ENCODE measurements around the gene ME3.
A peak's percentile ranks its signal among the peaks of the same experiment; 100 is the strongest.

Gene ME3

GRCh38 chr11:86681483-86681756, 9.0 kb upstream of the ME3 start:
- Histone ChIP-seq H3K36me3 (ENCODE audit: control insufficient read depth, insufficient read depth, low read length) (no peaks in the 10 kb centered on the region), H3K27me3 (replicated peaks; ENCODE audit: control insufficient read depth, insufficient read depth, low read length) (no peaks in the 10 kb centered on the region; the same call in 1 of the 2 replicates), H3K4me3 (replicated peaks; ENCODE audit: low read depth, low read length) (no peak overlapping the region)
- no peak for TF ChIP-seq CTCF (IDR thresholded peaks at IDR 0.05; ENCODE audit: insufficient read depth, low read length, poor library complexity, severe bottlenecking)
- DNase-seq (ENCODE audit: extremely low read depth, insufficient read length) = no peak

- H3K36me3 ChIP-seq (ENCODE audit: control insufficient read depth, insufficient read depth, low read length) = no peaks in the 10 kb centered on the region
- DNase-seq (ENCODE audit: extremely low read depth, insufficient read length) = no peak
- no peak overlapping the region for H3K4me3 ChIP-seq (replicated peaks; ENCODE audit: low read depth, low read length)
- no peaks in the 10 kb centered on the region; the same call in 1 of the 2 replicates for H3K27me3 ChIP-seq (replicated peaks; ENCODE audit: control insufficient read depth, insufficient read depth, low read length)
- no peak for TF ChIP-seq CTCF (IDR thresholded peaks at IDR 0.05; ENCODE audit: insufficient read depth, low read length, poor library complexity, severe bottlenecking)
Observed at GRCh38 chr11:86680716-86681482, 8.5 kb upstream of the ME3 start.

GRCh38 chr11:86678823-86679222, 6.4 kb upstream of the ME3 start:
- no peak for DNase-seq (ENCODE audit: extremely low read depth, insufficient read length)
- H3K4me3 ChIP-seq (replicated peaks; ENCODE audit: low read depth, low read length) = no peak overlapping the region
- no peak for TF ChIP-seq CTCF (IDR thresholded peaks at IDR 0.05; ENCODE audit: insufficient read depth, low read length, poor library complexity, severe bottlenecking)
- H3K27me3 ChIP-seq (replicated peaks; ENCODE audit: control insufficient read depth, insufficient read depth, low read length) = no peaks in the 10 kb centered on the region; the same call in 1 of the 2 replicates
- H3K36me3 ChIP-seq (ENCODE audit: control insufficient read depth, insufficient read depth, low read length) = no peaks in the 10 kb centered on the region

GRCh38 chr11:86678296-86678695, 5.9 kb upstream of the ME3 start:
- TF ChIP-seq CTCF (IDR thresholded peaks at IDR 0.05; ENCODE audit: insufficient read depth, low read length, poor library complexity, severe bottlenecking) = no peak

GRCh38 chr11:86676533-86677154, 4.2 kb upstream of the ME3 start:
- no peak for DNase-seq (ENCODE audit: extremely low read depth, insufficient read length)
- H3K36me3 ChIP-seq (ENCODE audit: control insufficient read depth, insufficient read depth, low read length) = no peaks in the 10 kb centered on the region
- H3K27me3 ChIP-seq (replicated peaks; ENCODE audit: control insufficient read depth, insufficient read depth, low read length) = no peaks in the 10 kb centered on the region; the same call in 1 of the 2 replicates
- no peak overlapping the region for H3K4me3 ChIP-seq (replicated peaks; ENCODE audit: low read depth, low read length)
- peak; percentile 53 for TF ChIP-seq CTCF (IDR thresholded peaks at IDR 0.05; ENCODE audit: insufficient read depth, low read length, poor library complexity, severe bottlenecking)

More at GRCh38 chr11:86678296-86678695, 5.9 kb upstream of the ME3 start:
- Histone ChIP-seq H3K36me3 (ENCODE audit: control insufficient read depth, insufficient read depth, low read length) (no peaks in the 10 kb centered on the region), H3K4me3 (replicated peaks; ENCODE audit: low read depth, low read length) (no peak overlapping the region), H3K27me3 (replicated peaks; ENCODE audit: control insufficient read depth, insufficient read depth, low read length) (no peaks in the 10 kb centered on the region; the same call in 1 of the 2 replicates)
- no peak for DNase-seq (ENCODE audit: extremely low read depth, insufficient read length)

All from GM06990 (cell line).